Peyer's patch (tissue), 4 donors: ENCODE results near the gene PRICKLE3.

Experiments
- CTCF ChIP-seq, 6 experiments: fragments of 450-650 bp in 4 of 6; fragments of 200-600 bp in 2 of 6; sonication (generic) in 1 of 6; IDR thresholded peaks; one replicate each; pipeline ENCODE4 v1.5.1; 2017 to 2019; ENCODE audit warnings: antibody characterized with exemption in 6 of 6, mild to moderate bottlenecking in 3 of 6, moderate library complexity in 1 of 6
- POLR2A ChIP-seq, 2 donors: fragments of 450-650 bp; IDR thresholded peaks; one replicate each; pipeline ENCODE4 v1.5.1; 2017; ENCODE audit warnings: antibody characterized with exemption in 2 of 2, mild to moderate bottlenecking in 2 of 2, moderate library complexity in 2 of 2

GRCh38 chrX:49202022-49202421 lies 15.8 kb upstream of the PRICKLE3 start:
- no peak for TF ChIP-seq CTCF (IDR thresholded peaks at IDR 0.05)
- TF ChIP-seq POLR2A (IDR thresholded peaks at IDR 0.05), result no peak
